Thyroid gland (tissue), 4 donors: ENCODE results near the gene ARID2. TPM values are rescaled to one million over a fixed set of nuclear protein-coding genes. Genes with fewer than 3 reads are reported as not detected.

Source experiments
- DNase-seq, 2 donors: peaks; one replicate each; pipeline ENCODE4 v3.0.0-alpha.2; 2019
- H3K27ac ChIP-seq, 3 donors: fragments of 200-600 bp; sonication (generic); 1 replicate in 2 of 3; 2 replicates in 1 of 3; pipeline ENCODE4 v1.5.1; 2016 to 2019; ENCODE audit warnings: mild to moderate bottlenecking in 1 of 3, moderate library complexity in 1 of 3
- H3K27me3 ChIP-seq: fragments of 200-600 bp; sonication (generic); one replicate; pipeline ENCODE4 v1.5.1; 2019
- H3K36me3 ChIP-seq, 2 donors: fragments of 200-600 bp; sonication (generic); one replicate each; pipeline ENCODE4 v1.5.1; 2016 to 2019
- H3K4me1 ChIP-seq, 2 donors: fragments of 200-600 bp; sonication (generic); one replicate each; pipeline ENCODE4 v1.5.1; 2017 to 2019
- H3K4me3 ChIP-seq, 3 donors: fragments of 200-600 bp; sonication (generic); replicated peaks in 1 of 3; 1 replicate in 2 of 3; 2 replicates in 1 of 3; pipeline ENCODE4 v1.5.1; 2016; ENCODE audit warnings: mild to moderate bottlenecking in 1 of 3
- H3K9me3 ChIP-seq: fragments of 200-600 bp; sonication (generic); one replicate; pipeline ENCODE4 v1.5.1; 2017
- CTCF ChIP-seq, 6 experiments: fragments of 200-600 bp in 3 of 6; fragments of 450-650 bp in 3 of 6; sonication (generic) in 3 of 6; IDR thresholded peaks; one replicate each; pipeline ENCODE4 v1.5.1; 2016 to 2019; ENCODE audit warnings: antibody characterized with exemption in 6 of 6, mild to moderate bottlenecking in 2 of 6, inconsistent platforms in 1 of 6, moderate library complexity in 1 of 6
- POLR2A ChIP-seq, 2 donors: fragments of 450-650 bp; IDR thresholded peaks; one replicate each; pipeline ENCODE4 v1.6.1; 2017; ENCODE audit warnings: antibody characterized with exemption in 2 of 2, mild to moderate bottlenecking in 2 of 2, moderate library complexity in 1 of 2
- WGBS, 2 donors: methylation state at CpG; one replicate each; pipeline ENCODE4 v1.1.5; 2017; 5-methylcytosine and 5-hydroxymethylcytosine counted together
- intact Hi-C: fragments of 100-400 bp; cut with DNase I; formaldehyde crosslinking; loops from one replicate; pipeline ENCODE4 v1.15.1; 2023
- total RNA-seq, 4 donors: library from RNA; depleted of rRNA; stranded (reverse); fragments of >200 nt; gene quantifications; one replicate each; pipeline ENCODE4 v1.2.3, GENCODE V29; 2016

ARID2 gene, protein sequence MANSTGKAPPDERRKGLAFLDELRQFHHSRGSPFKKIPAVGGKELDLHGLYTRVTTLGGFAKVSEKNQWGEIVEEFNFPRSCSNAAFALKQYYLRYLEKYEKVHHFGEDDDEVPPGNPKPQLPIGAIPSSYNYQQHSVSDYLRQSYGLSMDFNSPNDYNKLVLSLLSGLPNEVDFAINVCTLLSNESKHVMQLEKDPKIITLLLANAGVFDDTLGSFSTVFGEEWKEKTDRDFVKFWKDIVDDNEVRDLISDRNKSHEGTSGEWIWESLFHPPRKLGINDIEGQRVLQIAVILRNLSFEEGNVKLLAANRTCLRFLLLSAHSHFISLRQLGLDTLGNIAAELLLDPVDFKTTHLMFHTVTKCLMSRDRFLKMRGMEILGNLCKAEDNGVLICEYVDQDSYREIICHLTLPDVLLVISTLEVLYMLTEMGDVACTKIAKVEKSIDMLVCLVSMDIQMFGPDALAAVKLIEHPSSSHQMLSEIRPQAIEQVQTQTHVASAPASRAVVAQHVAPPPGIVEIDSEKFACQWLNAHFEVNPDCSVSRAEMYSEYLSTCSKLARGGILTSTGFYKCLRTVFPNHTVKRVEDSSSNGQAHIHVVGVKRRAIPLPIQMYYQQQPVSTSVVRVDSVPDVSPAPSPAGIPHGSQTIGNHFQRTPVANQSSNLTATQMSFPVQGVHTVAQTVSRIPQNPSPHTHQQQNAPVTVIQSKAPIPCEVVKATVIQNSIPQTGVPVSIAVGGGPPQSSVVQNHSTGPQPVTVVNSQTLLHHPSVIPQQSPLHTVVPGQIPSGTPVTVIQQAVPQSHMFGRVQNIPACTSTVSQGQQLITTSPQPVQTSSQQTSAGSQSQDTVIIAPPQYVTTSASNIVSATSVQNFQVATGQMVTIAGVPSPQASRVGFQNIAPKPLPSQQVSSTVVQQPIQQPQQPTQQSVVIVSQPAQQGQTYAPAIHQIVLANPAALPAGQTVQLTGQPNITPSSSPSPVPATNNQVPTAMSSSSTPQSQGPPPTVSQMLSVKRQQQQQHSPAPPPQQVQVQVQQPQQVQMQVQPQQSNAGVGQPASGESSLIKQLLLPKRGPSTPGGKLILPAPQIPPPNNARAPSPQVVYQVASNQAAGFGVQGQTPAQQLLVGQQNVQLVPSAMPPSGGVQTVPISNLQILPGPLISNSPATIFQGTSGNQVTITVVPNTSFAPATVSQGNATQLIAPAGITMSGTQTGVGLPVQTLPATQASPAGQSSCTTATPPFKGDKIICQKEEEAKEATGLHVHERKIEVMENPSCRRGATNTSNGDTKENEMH (N-terminal part only)
- total RNA-seq: 10 to 100 TPM; 44.7 to 69.2 (median 50.6) TPM

DNA sequence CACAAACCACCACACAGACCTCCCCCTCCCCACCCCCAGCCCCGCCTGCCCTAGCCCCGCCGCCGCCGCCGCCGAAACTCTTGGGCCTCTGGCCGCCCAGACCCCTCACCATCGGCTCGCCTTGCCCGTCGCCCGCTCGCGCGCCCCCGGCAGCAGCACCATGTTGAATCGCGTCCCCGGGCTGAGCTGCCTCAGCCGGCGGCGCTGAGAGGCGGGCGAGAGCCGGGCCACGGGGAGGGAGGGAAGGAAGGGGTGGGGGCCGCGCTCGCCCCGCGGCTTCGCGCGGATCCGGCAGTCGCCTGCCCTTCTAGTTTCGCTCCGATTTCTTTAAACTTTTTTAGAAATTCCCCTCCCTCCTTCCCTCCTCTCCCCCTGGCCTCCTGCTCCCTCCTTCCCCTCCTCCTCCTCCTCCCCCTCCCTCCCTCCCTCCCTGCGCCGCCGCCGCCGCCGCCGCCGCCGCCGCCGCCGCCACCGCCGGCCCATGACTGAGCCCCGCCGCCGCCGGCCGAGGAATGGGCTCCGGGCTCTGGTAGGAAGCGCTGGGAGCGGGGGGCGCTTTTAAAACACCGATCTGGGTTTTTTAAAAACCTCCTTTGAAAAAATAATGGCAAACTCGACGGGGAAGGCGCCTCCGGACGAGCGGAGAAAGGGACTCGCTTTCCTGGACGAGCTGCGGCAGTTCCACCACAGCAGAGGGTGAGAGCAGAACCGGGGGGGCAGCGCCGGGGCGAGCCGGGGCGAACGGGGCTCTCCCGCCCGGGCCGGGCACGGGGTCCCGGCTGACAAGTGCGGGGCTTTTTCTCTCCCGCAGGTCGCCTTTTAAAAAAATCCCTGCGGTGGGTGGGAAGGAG, at the start of gene ARID2:
Gene ARID2 (plus strand): TSS at position 474 of the 851 bp plus-strand sequence. CDS start 131 bp downstream, at position 605.
- Histone ChIP-seq H3K9me3 (no peaks in the 10 kb centered on the region), H3K27me3 (no peaks in the 10 kb centered on the region), H3K4me3 (peak within 1 kb of the TSS; percentile 39 to 95 (median 82)), H3K27ac (peak within 1 kb of the TSS; percentile 99 to 100 (median 99)), H3K4me1 (peaks cover 33 to 34% of the 10 kb centered on the region in 2 donors), H3K36me3 (no peaks in the 10 kb centered on the region)
- intact Hi-C loops: no loop called here
- DNase-seq: peak; percentile 68 to 74
- TF ChIP-seq POLR2A (IDR thresholded peaks at IDR 0.05) (peak in 1 of 2 donors; percentile 51), CTCF (IDR thresholded peaks at IDR 0.05) (no peak)
- 0 to 1% methylated on average over 28 to 70 of the region's 88 CpGs for WGBS, 2 donors

DNA sequence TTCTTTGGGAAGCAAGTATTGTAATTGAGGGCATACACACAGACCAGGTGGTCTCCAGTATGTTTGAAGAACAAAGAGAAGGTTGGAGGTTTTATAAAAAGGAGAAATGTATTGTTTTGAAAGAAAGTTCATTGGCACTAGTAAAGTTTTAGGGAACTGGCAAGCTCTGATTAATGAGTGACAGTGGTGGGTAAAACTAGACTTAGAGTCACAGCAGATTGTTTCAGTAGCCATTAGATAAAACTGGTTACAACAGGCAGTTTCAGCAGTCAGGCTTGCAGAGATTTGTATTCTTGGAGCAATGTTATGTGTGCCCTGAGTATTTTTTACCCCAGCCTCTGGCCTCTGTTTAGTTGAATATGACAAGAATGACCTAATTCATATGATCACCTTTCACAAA, 49.1 kb upstream of the ARID2 start:
- no peak overlapping the region for H3K4me3 ChIP-seq
- H3K4me1 ChIP-seq: no peaks in the 10 kb centered on the region
- H3K27ac ChIP-seq: no peak overlapping the region
- no peak for TF ChIP-seq POLR2A (IDR thresholded peaks at IDR 0.05)
- TF ChIP-seq CTCF (IDR thresholded peaks at IDR 0.05): no peak
- intact Hi-C loops: no loop called here
- DNase-seq: no peak
- H3K36me3 ChIP-seq: no peaks in the 10 kb centered on the region
- no peaks in the 10 kb centered on the region for H3K9me3 ChIP-seq
- no peaks in the 10 kb centered on the region for H3K27me3 ChIP-seq

GRCh38 chr12:45681465-45681864, 48.0 kb upstream of the ARID2 start:
- no peak for TF ChIP-seq POLR2A (IDR thresholded peaks at IDR 0.05)
- TF ChIP-seq CTCF (IDR thresholded peaks at IDR 0.05): no peak
- no peak for DNase-seq
- no peak overlapping the region for H3K4me3 ChIP-seq

GRCh38 chr12:45685680-45686079, 43.8 kb upstream of the ARID2 start:
- intact Hi-C loops: no loop called here
- no peak for DNase-seq
- no peak for TF ChIP-seq CTCF (IDR thresholded peaks at IDR 0.05)
- TF ChIP-seq POLR2A (IDR thresholded peaks at IDR 0.05): no peak
- Histone ChIP-seq H3K27me3 (no peaks in the 10 kb centered on the region), H3K4me3 (no peak overlapping the region), H3K4me1 (no peaks in the 10 kb centered on the region), H3K36me3 (no peaks in the 10 kb centered on the region), H3K27ac (no peak overlapping the region), H3K9me3 (no peaks in the 10 kb centered on the region)
- 90 to 93% methylated on average over 1 of the region's 1 CpG for WGBS, 2 donors

More at GRCh38 chr12:45681465-45681864, 48.0 kb upstream of the ARID2 start:
- no peaks in the 10 kb centered on the region for H3K9me3 ChIP-seq
- intact Hi-C loops: no loop called here
- H3K27me3 ChIP-seq: no peaks in the 10 kb centered on the region
- H3K36me3 ChIP-seq: no peaks in the 10 kb centered on the region
- no peak overlapping the region for H3K27ac ChIP-seq
- H3K4me1 ChIP-seq: no peaks in the 10 kb centered on the region
